ENCODE results near the gene DEPDC7. TPM values are rescaled to one million over a fixed set of nuclear protein-coding genes. Genes with fewer than 3 reads are reported as not detected.

Gene DEPDC7
- total and polyA plus RNA-seq, 2 of the 4 experiments (the other 2 are of a cell fraction) = 7.4 to 9.7 TPM

GRCh38 chr11:33063326-33063881 lies 47.7 kb downstream of the DEPDC7 start:
- H3K79me1 ChIP-seq (ENCODE audit: low read depth in 1 of 2, low read length in 2 of 2) = peaks cover 0 to 12% of the 10 kb centered on the region in 2 experiments; a peak in 2 of 4 replicates
- H2BK120ac ChIP-seq (ENCODE audit: low read depth, low read length) = no peak overlapping the region
- peaks cover 7% of the 10 kb centered on the region; the same call in 1 of the 2 replicates for H3K4me1 ChIP-seq (ENCODE audit: control insufficient read depth, insufficient read depth, low read length)
- H3K9ac ChIP-seq (ENCODE audit: low read depth, low read length) = no peak overlapping the region
- intact Hi-C loops (cut with micrococcal nuclease) = loop anchor here (5.0 kb wide), 1 partner anchor 171 kb away; the partner anchor contains the start of gene QSER1
- no peak overlapping the region for H4K5ac ChIP-seq (ENCODE audit: low read depth, low read length)
- 0 out of 2 replicates have a peak, but pooled peaks cover 11% of the 10 kb centered on the region for H3K9me1 ChIP-seq (ENCODE audit: insufficient read depth, low read length)
- ATAC-seq (ENCODE audit: low read depth) = peak; percentile 40
- no peaks in the 10 kb centered on the region for H3K9me3 ChIP-seq (ENCODE audit: control insufficient read depth, insufficient read depth, low read length)
- H3K4ac ChIP-seq (ENCODE audit: low read depth, low read length) = no peak overlapping the region
- no peak overlapping the region for H3K56ac ChIP-seq (ENCODE audit: extremely low read depth, insufficient read depth, low read length)
- H2BK15ac ChIP-seq (ENCODE audit: low read depth, low read length) = no peak overlapping the region; the same call in 2 of the 3 replicates
- no peak overlapping the region for H2AK9ac ChIP-seq (replicated peaks; ENCODE audit: low read depth, low read length, poor library complexity)
- H3K18ac ChIP-seq (ENCODE audit: low read depth, low read length) = no peak overlapping the region
- H2BK5ac ChIP-seq (ENCODE audit: low read depth, low read length, poor library complexity, severe bottlenecking) = no peak overlapping the region
- H2AFZ ChIP-seq (replicated peaks; ENCODE audit: low read length, poor library complexity) = no peak overlapping the region
- no peak for TF ChIP-seq CTCF (conservative IDR thresholded peaks at IDR 0.05; ENCODE audit: low read depth, low read length)
- TF ChIP-seq POLR2A (IDR thresholded peaks at IDR 0.05; ENCODE audit: low read depth, low read length) = no peak
- TF ChIP-seq FOS (IDR thresholded peaks at IDR 0.05; ENCODE audit: low read depth, low read length) = no peak
- no peak for TF ChIP-seq BHLHE40 (IDR thresholded peaks at IDR 0.05; ENCODE audit: low read depth, low read length)
- TF ChIP-seq RFX5 (IDR thresholded peaks at IDR 0.05; ENCODE audit: low read depth, low read length) = no peak
- no peak for TF ChIP-seq MAZ (IDR thresholded peaks at IDR 0.05; ENCODE audit: borderline replicate concordance, low read depth, low read length)
- no peak for TF ChIP-seq CHD1 (IDR thresholded peaks at IDR 0.05; ENCODE audit: low read depth, low read length)
- TF ChIP-seq RAD21 (IDR thresholded peaks at IDR 0.05; ENCODE audit: low read length) = no peak
- TF ChIP-seq SMC3 (IDR thresholded peaks at IDR 0.05; ENCODE audit: low read depth, low read length) = no peak
- TF ChIP-seq ELK1 (IDR thresholded peaks at IDR 0.05; ENCODE audit: borderline replicate concordance, low read depth, low read length) = no peak
- TF ChIP-seq CEBPB (IDR thresholded peaks at IDR 0.05; ENCODE audit: low read depth, low read length) = no peak
- no peak for TF ChIP-seq MAFK (IDR thresholded peaks at IDR 0.05; ENCODE audit: low read depth, low read length)
- no peak for TF ChIP-seq RCOR1 (IDR thresholded peaks at IDR 0.05; ENCODE audit: insufficient replicate concordance, low read length)
- no peak for TF ChIP-seq NFE2L2 (IDR thresholded peaks at IDR 0.05; ENCODE audit: low read depth, low read length)
- no peak for TF ChIP-seq USF2 (IDR thresholded peaks at IDR 0.05; ENCODE audit: low read depth, low read length)
- no peak for TF ChIP-seq MXI1 (IDR thresholded peaks at IDR 0.05; ENCODE audit: borderline replicate concordance, low read depth, low read length)
- dilution Hi-C loops (cut with HindIII; ENCODE audit: low sequenced_read_pairs, unreplicated experiment) = no loop called here
- no peak overlapping the region for H3K27ac ChIP-seq (ENCODE audit: insufficient read depth, low read length)
- H4K20me1 ChIP-seq (ENCODE audit: insufficient read depth, low read length) = no peaks in the 10 kb centered on the region
- CTCF ChIA-PET = interaction anchor here (0.7 to 0.8 kb wide), 2 partner anchors 97 to 254 kb away, joined by 3 read pairs; no protein-coding TSS in a partner anchor
- H3K14ac ChIP-seq (replicated peaks; ENCODE audit: low read depth, low read length) = no peak overlapping the region; the same call in 1 of the 2 replicates
- H4K8ac ChIP-seq (ENCODE audit: low read depth in 2 of 2, low read length in 2 of 2) = no peak overlapping the region
- WGBS, 2 experiments (ENCODE audit: extremely low coverage in 2 of 2, insufficient read length in 1 of 2) = no CpG with 5 or more reads among the region's 3 CpGs
- H3K36me3 ChIP-seq (ENCODE audit: control insufficient read depth, insufficient read depth, low read length) = peaks cover 34% of the 10 kb centered on the region
- in situ Hi-C loops (cut with MboI; ENCODE audit: low sequenced_read_pairs) = loop anchor here (5.0 to 25.0 kb wide), 3 partner anchors 106 to 476 kb away; partner anchors contain the start of genes EIF3M and PRRG4
- POLR2A ChIA-PET (ENCODE audit: unreplicated experiment) = no interaction called here
- DNase-seq = peak; percentile 77
- H2BK20ac ChIP-seq (ENCODE audit: low read depth, low read length) = no peak overlapping the region
- no peaks in the 10 kb centered on the region for H3K27me3 ChIP-seq (ENCODE audit: control insufficient read depth, insufficient read depth, low read length)
- no peak overlapping the region for H2AK5ac ChIP-seq (ENCODE audit: low read depth, low read length)
- H4K91ac ChIP-seq (ENCODE audit: insufficient read depth, low read depth, low read length) = no peak overlapping the region
- no peak overlapping the region for H3K4me2 ChIP-seq (ENCODE audit: low read depth, low read length)
- BruUV-seq (replicated peaks) = no TSS peak
- H3K4me3 ChIP-seq (ENCODE audit: insufficient read depth, low read depth, low read length) = no peak overlapping the region
- H3K23ac ChIP-seq (ENCODE audit: low read depth, low read length) = no peak overlapping the region

Data from IMR-90 (cell line).